Neural progenitor cell (in vitro differentiated cells): ENCODE results near the gene OSBPL8.

ENCODE experiments used
- EZH2 ChIP-seq: fragments of 200-600 bp; sonication (generic); IDR thresholded peaks from 2 replicates; pipeline ENCODE4 v1.6.1; 2017; ENCODE audit warnings: antibody characterized with exemption, mild to moderate bottlenecking, moderate library complexity
- EZH2phosphoT487 ChIP-seq: fragments of 200-600 bp; sonication (generic); IDR thresholded peaks from 2 replicates; pipeline ENCODE4 v1.6.1; 2017; ENCODE audit warnings: antibody characterized with exemption
- TF ChIP-seq, protein P1 (sequence below): fragments of 200-600 bp; sonication (generic); IDR thresholded peaks from 2 replicates; pipeline ENCODE4 v1.5.1; 2017; ENCODE audit warnings: antibody characterized with exemption, mild to moderate bottlenecking

DNA sequence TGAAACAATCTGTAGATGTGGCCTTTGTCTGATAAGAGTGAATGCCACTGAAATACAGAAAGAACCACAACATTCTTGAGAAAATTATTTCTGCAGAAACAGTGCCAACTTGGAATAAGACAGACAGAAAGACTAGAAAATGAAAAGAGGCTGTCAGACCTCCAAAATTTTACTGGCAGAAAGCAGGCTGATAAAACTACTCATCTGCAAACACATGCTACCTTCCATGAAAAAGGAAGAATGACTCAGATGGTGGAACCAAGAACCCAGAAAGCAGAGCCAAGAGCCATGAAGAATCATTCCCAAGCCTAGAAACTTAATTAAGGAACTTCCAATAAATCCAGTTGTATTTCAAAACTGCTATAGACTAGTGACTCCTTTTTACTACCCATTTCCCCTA is 31.9 kb upstream of the OSBPL8 start:
- TF ChIP-seq, protein P1, sequence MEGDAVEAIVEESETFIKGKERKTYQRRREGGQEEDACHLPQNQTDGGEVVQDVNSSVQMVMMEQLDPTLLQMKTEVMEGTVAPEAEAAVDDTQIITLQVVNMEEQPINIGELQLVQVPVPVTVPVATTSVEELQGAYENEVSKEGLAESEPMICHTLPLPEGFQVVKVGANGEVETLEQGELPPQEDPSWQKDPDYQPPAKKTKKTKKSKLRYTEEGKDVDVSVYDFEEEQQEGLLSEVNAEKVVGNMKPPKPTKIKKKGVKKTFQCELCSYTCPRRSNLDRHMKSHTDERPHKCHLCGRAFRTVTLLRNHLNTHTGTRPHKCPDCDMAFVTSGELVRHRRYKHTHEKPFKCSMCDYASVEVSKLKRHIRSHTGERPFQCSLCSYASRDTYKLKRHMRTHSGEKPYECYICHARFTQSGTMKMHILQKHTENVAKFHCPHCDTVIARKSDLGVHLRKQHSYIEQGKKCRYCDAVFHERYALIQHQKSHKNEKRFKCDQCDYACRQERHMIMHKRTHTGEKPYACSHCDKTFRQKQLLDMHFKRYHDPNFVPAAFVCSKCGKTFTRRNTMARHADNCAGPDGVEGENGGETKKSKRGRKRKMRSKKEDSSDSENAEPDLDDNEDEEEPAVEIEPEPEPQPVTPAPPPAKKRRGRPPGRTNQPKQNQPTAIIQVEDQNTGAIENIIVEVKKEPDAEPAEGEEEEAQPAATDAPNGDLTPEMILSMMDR = no peak
- TF ChIP-seq EZH2 (no peak), EZH2phosphoT487 (no peak)
